ENCODE data around the gene PDCD4. TPM values are rescaled to one million over a fixed set of nuclear protein-coding genes. Genes with fewer than 3 reads are reported as not detected.
"Not testable (repeated sequence)": the region's sequence is repeated elsewhere in the genome, so short reads cannot be mapped to it uniquely, and the experiment has no call there.

Gene PDCD4
- total RNA-seq, 2 experiments from 2014 or later, result 59.0 to 116 TPM

DNA sequence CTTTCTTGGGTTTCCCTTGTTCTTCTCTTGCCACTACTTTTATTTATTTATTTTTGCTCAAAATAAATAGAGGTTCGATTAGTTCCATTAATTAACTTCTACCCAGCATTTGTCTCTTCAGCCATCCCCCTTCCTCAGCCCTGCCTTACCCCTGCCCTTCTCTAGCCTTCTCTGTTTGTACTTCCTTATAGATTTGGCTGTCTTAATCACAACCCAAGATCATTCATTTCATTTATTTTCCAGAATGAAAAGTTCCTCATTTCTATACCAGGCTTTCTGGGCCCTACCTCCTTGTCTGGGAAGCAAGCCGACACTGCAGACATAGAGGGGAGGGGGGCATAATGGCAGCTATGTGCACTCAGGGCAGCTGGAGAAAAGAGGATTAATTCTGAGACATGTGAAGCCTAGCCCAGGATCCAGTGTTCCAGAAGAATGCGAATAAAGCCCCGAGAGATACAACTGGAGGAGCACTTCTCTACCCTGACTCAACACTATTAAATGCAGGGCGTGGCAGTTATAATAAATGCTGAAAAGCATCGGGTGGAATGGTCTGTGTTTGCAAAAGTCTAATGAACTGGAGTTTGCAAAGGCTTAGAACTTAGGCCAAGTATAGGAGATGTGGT lies 6.4 kb upstream of the PDCD4 start:
- BruUV-seq (replicated peaks), result no TSS peak
- DNase-seq (ENCODE audit: low spot score), result no peak
- Histone ChIP-seq H3K4me3 (ENCODE audit: low read depth, low read length, poor library complexity, severe bottlenecking) (peak overlapping the region; percentile 60), H3K79me2 (ENCODE audit: insufficient read depth, low read depth, low read length) (no peaks in the 10 kb centered on the region; the same call in 1 of the 2 replicates), H3K4me1 (ENCODE audit: insufficient read depth, low read length, poor library complexity, severe bottlenecking) (peaks cover 100% of the 10 kb centered on the region), H3K9me3 (ENCODE audit: low read length) (no peaks in the 10 kb centered on the region), H3K27ac (ENCODE audit: low read depth, low read length, poor library complexity, severe bottlenecking) (peak overlapping the region; percentile 92), H2AFZ (ENCODE audit: low read length) (peak overlapping the region; percentile 61), H4K20me1 (ENCODE audit: insufficient read depth, low read length) (no peaks in the 10 kb centered on the region), H3K36me3 (ENCODE audit: insufficient read depth, low read length) (no peaks in the 10 kb centered on the region), H3K9me2 (ENCODE audit: insufficient read depth, low read length) (no peaks in the 10 kb centered on the region), H3K4me2 (ENCODE audit: low read length) (peak overlapping the region; percentile 92)
- intact Hi-C loops (cut with micrococcal nuclease; ENCODE audit: unreplicated experiment), result loop anchor here (2.0 kb wide), 1 partner anchor 22 kb away; no protein-coding TSS in a partner anchor
- POLR2A ChIA-PET, result interaction anchor here (1.4 to 5.3 kb wide), 3 partner anchors 22 to 62 kb away, joined by 3 to 75 read pairs (median 27); no protein-coding TSS in a partner anchor
- TF ChIP-seq, protein P1, sequence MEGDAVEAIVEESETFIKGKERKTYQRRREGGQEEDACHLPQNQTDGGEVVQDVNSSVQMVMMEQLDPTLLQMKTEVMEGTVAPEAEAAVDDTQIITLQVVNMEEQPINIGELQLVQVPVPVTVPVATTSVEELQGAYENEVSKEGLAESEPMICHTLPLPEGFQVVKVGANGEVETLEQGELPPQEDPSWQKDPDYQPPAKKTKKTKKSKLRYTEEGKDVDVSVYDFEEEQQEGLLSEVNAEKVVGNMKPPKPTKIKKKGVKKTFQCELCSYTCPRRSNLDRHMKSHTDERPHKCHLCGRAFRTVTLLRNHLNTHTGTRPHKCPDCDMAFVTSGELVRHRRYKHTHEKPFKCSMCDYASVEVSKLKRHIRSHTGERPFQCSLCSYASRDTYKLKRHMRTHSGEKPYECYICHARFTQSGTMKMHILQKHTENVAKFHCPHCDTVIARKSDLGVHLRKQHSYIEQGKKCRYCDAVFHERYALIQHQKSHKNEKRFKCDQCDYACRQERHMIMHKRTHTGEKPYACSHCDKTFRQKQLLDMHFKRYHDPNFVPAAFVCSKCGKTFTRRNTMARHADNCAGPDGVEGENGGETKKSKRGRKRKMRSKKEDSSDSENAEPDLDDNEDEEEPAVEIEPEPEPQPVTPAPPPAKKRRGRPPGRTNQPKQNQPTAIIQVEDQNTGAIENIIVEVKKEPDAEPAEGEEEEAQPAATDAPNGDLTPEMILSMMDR (conservative IDR thresholded peaks at IDR 0.05; ENCODE audit: low read length), result no peak
- CTCF ChIA-PET (ENCODE audit: unreplicated experiment), result no interaction called here

DNA sequence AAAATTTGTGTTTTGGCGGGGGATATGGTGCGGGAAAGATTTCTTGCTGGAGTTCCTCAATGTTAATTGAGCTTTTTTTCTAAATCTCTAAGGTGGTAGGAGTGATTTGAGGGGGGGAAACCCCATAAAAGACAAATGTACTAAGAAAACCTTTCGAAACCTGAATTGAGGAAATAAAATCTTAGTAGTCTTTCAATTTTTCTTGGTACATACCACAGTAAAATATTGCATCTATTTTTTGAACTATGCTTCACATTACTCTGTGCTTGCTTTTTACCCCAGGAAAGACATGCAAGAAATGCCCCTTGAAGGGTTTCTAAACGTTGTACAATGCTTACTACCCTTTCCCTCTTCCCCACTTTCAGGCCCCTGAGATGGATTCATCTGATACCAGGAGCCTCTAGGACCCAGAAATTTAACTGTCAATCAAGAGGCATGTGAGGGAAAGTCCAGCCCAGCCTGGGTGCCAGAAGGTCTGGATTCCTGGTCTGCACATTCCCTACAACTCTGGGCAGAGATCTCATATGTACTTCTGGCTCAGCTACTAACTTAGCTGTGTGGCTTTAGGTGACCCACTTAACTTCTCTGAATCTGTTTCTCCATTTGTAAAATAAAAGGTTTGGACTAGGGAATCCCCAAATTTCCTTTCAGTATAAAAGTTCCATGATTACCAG lies 5.8 kb upstream of the PDCD4 start:
- Histone ChIP-seq H2AFZ (ENCODE audit: low read length) (peak overlapping the region; percentile 61), H3K4me3 (ENCODE audit: low read depth, low read length, poor library complexity, severe bottlenecking) (peak overlapping the region; percentile 60), H3K27ac (ENCODE audit: low read depth, low read length, poor library complexity, severe bottlenecking) (peak overlapping the region; percentile 92), H3K79me2 (ENCODE audit: insufficient read depth, low read depth, low read length) (peaks cover 5% of the 10 kb centered on the region; the same call in 1 of the 2 replicates), H3K4me1 (ENCODE audit: insufficient read depth, low read length, poor library complexity, severe bottlenecking) (peaks cover 100% of the 10 kb centered on the region), H4K20me1 (ENCODE audit: insufficient read depth, low read length) (no peaks in the 10 kb centered on the region), H3K9me3 (ENCODE audit: low read length) (no peaks in the 10 kb centered on the region), H3K9me2 (ENCODE audit: insufficient read depth, low read length) (no peaks in the 10 kb centered on the region), H3K36me3 (ENCODE audit: insufficient read depth, low read length) (no peaks in the 10 kb centered on the region), H3K4me2 (ENCODE audit: low read length) (peak overlapping the region; percentile 92)
- TF ChIP-seq, protein P1 (conservative IDR thresholded peaks at IDR 0.05; ENCODE audit: low read length), result no peak
- TF ChIP-seq EZH2phosphoT487 (IDR thresholded peaks at IDR 0.05; ENCODE audit: borderline replicate concordance, low read depth, low read length), result no peak
- DNase-seq (ENCODE audit: low spot score), result peak; percentile 63
- no TSS peak for BruUV-seq (replicated peaks)
- CTCF ChIA-PET (ENCODE audit: unreplicated experiment), result interaction anchor here (0.8 kb wide), 1 partner anchor 63 kb away, joined by 3 read pairs; no protein-coding TSS in a partner anchor
- POLR2A ChIA-PET, result interaction anchor here (1.4 to 5.3 kb wide), 5 partner anchors 8 to 62 kb away, joined by 3 to 75 read pairs (median 27); no protein-coding TSS in a partner anchor
- intact Hi-C loops (cut with micrococcal nuclease; ENCODE audit: unreplicated experiment), result loop anchor here (2.0 kb wide), 2 partner anchors 23 to 53 kb away; partner anchors contain the start of genes BBIP1 and SHOC2

DNA sequence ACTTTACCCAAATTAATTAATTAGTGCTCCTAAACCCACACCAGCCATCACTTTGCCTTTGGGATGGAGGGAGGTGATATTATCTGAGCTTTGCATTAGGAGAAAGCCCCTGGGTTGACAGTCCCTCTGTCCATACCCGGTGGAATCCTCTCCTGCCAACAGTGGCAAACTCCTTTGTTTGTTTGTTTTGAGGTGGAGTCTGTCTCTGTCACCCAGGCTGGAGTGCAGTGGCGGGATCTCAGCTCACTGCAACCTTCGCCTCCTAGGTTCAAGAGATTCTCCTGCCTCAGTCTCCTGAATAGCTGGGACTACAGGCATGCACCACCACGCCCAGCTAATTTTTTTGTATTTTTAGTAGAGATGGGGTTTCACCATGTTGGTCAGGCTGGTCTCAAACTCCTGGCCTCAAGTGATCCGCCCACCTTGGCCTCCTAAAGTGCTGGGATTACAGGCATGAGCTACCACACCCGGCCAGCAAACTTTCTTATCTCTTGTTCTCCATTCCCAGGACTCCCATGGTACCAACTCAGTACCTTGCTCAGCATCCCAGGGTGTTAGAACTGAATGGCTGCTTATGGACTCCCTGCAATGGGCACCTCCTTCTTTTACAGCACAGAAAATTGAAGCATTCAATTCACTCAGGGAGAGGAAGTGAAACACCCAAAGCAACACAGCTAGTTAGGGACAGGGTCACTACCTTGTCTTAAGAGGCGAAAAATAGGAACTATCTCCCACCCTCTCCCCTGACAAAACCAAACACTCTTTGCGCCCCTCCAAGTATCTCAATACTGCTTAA lies 4.5 kb upstream of the PDCD4 start:
- BruUV-seq (replicated peaks), result not testable (repeated sequence)

More for the DNA sequence above, 4.5 kb upstream of the PDCD4 start:
- Histone ChIP-seq H3K4me2 (ENCODE audit: low read length) (peak overlapping the region; percentile 92), H3K4me1 (ENCODE audit: insufficient read depth, low read length, poor library complexity, severe bottlenecking) (peaks cover 93% of the 10 kb centered on the region), H3K4me3 (ENCODE audit: low read depth, low read length, poor library complexity, severe bottlenecking) (peak overlapping the region; percentile 49), H3K27ac (ENCODE audit: low read depth, low read length, poor library complexity, severe bottlenecking) (peak overlapping the region; percentile 92), H2AFZ (ENCODE audit: low read length) (peak overlapping the region; percentile 59; the same call in 1 of the 2 replicates)
- H4K20me1 ChIP-seq (ENCODE audit: insufficient read depth, low read length); H3K9me3 ChIP-seq (ENCODE audit: low read length); H3K36me3 ChIP-seq (ENCODE audit: insufficient read depth, low read length); H3K9me2 ChIP-seq (ENCODE audit: insufficient read depth, low read length); H3K79me2 ChIP-seq (ENCODE audit: insufficient read depth, low read depth, low read length): not testable (repeated sequence)
- ChIA-PET CTCF (ENCODE audit: unreplicated experiment) (interaction anchor here (0.8 to 2.3 kb wide), 5 partner anchors 9 to 63 kb away, joined by 3 to 10 read pairs (median 3); no protein-coding TSS in a partner anchor), POLR2A (interaction anchor here (0.8 to 5.3 kb wide), 13 partner anchors 9 to 160 kb away, joined by 3 to 75 read pairs (median 6); no protein-coding TSS in a partner anchor)
- peak; percentile 86 for DNase-seq (ENCODE audit: low spot score)
- intact Hi-C loops (cut with micrococcal nuclease; ENCODE audit: unreplicated experiment), result loop anchor here (2.0 kb wide), 1 partner anchor 52 kb away; the partner anchor contains the start of genes BBIP1 and SHOC2
